ENCODE results near the gene ANKRA2.

DNA sequence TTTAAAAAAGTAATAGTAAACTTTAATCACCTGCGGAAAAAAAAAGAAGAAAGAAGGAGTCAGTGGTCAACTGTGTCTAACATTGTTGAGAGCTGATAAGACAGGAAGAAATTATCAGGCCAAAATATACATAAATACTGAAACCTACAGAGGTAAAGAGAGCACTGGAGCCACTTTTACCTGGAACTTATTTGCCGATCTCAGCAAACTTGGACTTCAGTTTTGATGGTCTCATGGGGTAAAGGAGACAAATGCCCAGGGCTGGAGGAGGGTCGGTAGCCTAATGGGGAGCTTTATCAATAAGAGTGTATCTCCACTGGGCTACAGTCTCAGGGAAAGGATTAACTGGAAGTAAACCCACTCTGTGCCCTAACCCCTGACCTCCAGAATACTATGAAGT is 33.9 kb upstream of the ANKRA2 start:
- TF ChIP-seq, protein P1, sequence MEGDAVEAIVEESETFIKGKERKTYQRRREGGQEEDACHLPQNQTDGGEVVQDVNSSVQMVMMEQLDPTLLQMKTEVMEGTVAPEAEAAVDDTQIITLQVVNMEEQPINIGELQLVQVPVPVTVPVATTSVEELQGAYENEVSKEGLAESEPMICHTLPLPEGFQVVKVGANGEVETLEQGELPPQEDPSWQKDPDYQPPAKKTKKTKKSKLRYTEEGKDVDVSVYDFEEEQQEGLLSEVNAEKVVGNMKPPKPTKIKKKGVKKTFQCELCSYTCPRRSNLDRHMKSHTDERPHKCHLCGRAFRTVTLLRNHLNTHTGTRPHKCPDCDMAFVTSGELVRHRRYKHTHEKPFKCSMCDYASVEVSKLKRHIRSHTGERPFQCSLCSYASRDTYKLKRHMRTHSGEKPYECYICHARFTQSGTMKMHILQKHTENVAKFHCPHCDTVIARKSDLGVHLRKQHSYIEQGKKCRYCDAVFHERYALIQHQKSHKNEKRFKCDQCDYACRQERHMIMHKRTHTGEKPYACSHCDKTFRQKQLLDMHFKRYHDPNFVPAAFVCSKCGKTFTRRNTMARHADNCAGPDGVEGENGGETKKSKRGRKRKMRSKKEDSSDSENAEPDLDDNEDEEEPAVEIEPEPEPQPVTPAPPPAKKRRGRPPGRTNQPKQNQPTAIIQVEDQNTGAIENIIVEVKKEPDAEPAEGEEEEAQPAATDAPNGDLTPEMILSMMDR (IDR thresholded peaks at IDR 0.05) = no peak
- no peak for TF ChIP-seq EP300 (IDR thresholded peaks at IDR 0.05)

Measured in sigmoid colon (tissue), 4 donors.